ENCODE results near the gene ANKZF1. TPM values are rescaled to one million over a fixed set of nuclear protein-coding genes. Genes with fewer than 3 reads are reported as not detected.

The ANKZF1 gene
- total RNA-seq, 2 experiments from 2014 or later, result 97.0 to 97.5 TPM

DNA sequence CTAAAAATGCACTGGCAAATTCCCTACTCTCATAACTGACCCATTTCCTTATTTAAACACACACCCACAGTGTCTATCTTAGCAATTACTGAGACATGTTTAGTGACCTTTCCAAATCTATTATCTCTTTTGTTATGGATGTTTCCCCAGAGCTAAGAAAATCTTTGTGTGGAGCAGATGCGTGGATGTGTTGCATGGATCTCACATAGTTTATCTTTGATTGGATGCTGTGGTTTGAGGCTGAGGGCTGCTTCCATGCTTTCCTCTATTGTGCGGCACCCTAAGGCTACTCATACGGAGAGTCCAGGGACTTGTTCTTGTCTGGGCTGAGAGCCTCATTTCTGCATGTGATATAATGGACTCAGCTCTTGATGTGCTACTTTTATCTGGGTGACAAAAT is 4.7 kb downstream of the ANKZF1 start:
- intact Hi-C loops (cut with micrococcal nuclease), result no loop called here
- ChIA-PET CTCF (interaction anchor here (1.3 to 1.4 kb wide), 3 partner anchors 43 to 62 kb away, joined by 3 to 6 read pairs (median 3); no protein-coding TSS in a partner anchor), POLR2A (no interaction called here)
- H3K36me3 Mint-ChIP-seq, result peaks cover 64% of the 10 kb centered on the region
- no peaks in the 10 kb centered on the region for H3K9me3 Mint-ChIP-seq
- no peak overlapping the region for H3K4me3 Mint-ChIP-seq
- no peak overlapping the region for H3K27ac Mint-ChIP-seq
- no peaks in the 10 kb centered on the region for H3K27me3 Mint-ChIP-seq
- H3K4me1 Mint-ChIP-seq (ENCODE audit: low read depth), result peaks cover 36% of the 10 kb centered on the region
- no peak for DNase-seq

DNA sequence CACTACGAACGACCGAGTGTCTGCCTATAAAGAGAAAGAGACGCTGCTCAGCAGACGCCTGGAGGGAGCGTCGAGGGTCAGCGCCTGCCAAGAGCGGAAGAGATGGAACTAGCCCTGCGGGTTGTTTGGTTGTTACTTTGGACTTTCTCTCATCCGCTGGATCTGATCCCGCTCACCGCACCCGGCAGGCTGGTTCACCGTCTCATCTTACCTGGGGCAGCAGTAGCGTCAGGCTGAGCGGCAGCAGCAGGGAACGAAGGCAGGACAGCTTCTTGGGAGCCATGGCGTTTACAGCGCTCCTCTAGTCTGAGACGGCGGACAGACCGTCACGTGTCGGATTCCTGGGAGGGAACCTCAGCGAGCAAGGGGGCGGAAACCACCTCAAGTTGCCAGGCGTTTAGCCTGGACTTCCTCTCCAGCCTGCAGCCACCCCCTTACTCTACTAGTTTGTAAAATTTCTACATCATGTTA is 13.7 kb downstream of the ANKZF1 start:
- ChIA-PET POLR2A (interaction anchor here (2.7 kb wide), 1 partner anchor 14 kb away, joined by 8 read pairs; the partner anchor contains the start of genes ANKZF1 and ATG9A), CTCF (interaction anchor here (6.8 kb wide), 1 partner anchor 52 kb away, joined by 51 read pairs; no protein-coding TSS in a partner anchor)
- peak overlapping the region; percentile 59 for H3K4me3 Mint-ChIP-seq
- no peak overlapping the region for H3K27ac Mint-ChIP-seq
- peaks cover 16% of the 10 kb centered on the region for H3K36me3 Mint-ChIP-seq
- no peaks in the 10 kb centered on the region for H3K9me3 Mint-ChIP-seq
- intact Hi-C loops (cut with micrococcal nuclease), result no loop called here
- H3K4me1 Mint-ChIP-seq (ENCODE audit: low read depth), result peaks cover 41% of the 10 kb centered on the region
- DNase-seq, result no peak
- no peaks in the 10 kb centered on the region for H3K27me3 Mint-ChIP-seq

DNA sequence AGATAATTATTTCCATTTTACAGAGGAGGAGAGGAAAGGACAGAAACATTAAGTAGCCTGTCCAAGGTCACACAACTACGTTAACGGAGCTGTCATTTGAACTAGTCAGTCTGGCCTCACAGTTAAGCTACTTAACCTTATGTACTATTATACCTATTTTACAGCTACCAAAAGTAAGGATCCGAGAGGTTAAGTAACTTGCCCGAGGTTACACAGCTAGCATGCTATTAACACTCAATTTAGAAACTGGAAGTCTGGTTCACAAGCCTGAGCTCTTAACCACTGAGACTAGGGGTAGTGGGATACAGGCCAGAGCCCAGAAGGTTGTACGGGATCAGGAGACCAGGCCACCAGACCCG is 15.2 kb downstream of the ANKZF1 start:
- Mint-ChIP-seq H3K27ac (peak overlapping the region; percentile 98), H3K9me3 (no peaks in the 10 kb centered on the region), H3K27me3 (no peaks in the 10 kb centered on the region), H3K4me3 (peak overlapping the region; percentile 98), H3K4me1 (ENCODE audit: low read depth) (peaks cover 56% of the 10 kb centered on the region), H3K36me3 (peaks cover 29% of the 10 kb centered on the region)
- ChIA-PET CTCF (interaction anchor here (1.0 to 6.8 kb wide), 8 partner anchors 10 to 90 kb away, joined by 3 to 51 read pairs (median 7); partner anchors contain the start of genes ANKZF1, ATG9A, CNPPD1 and DNAJB2), POLR2A (interaction anchor here (1.0 to 2.6 kb wide), 9 partner anchors 10 to 69 kb away, joined by 3 to 43 read pairs (median 10); partner anchors contain the start of genes ANKZF1, ATG9A, CNPPD1 and DNAJB2)
- no peak for DNase-seq
- intact Hi-C loops (cut with micrococcal nuclease), result loop anchor here (1.0 to 5.0 kb wide), 4 partner anchors 9 to 847 kb away; partner anchors contain the start of genes ANKZF1, ATG9A, CTDSP1 and NHEJ1

DNA sequence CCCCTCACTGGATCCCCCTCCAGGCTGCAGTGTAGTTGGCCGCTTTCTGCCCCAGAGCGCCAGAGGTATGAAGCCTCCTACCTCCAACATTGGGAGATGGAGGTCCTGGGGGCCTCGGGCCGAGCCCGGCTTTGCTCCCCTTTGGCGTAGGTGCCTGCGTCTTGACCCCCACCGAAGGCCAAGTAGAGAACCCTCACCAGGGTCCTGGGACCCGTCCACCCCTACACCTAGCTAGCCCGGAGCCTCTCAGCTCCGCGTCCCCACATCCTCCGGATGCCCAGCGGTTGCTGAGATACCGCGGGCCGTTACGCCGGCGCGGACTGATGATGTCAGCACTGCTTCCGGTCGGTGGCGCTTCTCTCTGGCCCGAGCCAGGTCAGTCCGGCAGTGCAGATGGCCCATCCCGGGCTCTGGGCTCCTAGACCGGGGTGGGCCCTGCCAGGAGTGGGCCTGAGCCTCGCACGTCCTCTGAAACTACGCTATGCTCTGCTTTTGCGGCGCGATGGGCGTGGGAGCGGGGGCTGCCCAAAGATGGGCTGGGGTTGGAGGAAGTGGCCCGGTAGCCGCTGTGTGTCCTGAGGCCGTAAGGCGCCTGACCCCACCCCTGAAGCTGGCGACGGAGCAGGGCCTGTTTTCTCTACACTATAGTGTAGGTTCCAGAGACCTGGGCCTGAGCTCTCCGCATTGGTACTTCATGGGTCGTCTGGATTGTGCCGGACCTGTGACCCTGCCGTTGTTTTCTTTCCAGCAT is 15.7 kb downstream of the ANKZF1 start, which contains the start of the genes GLB1L and STK16:
TSS of gene GLB1L (minus strand) at position 297 of the 751 bp plus-strand sequence. CDS start 1,871 bp downstream, outside the sequence.
TSS of gene STK16 (plus strand) at position 332 of the 751 bp plus-strand sequence. CDS start 521 bp downstream, outside the sequence.
- peak within 1 kb of the TSS; percentile 98 for H3K4me3 Mint-ChIP-seq
- POLR2A ChIA-PET, result interaction anchor here (0.7 to 2.6 kb wide), 10 partner anchors 8 to 69 kb away, joined by 3 to 43 read pairs (median 10); partner anchors contain the start of genes ANKZF1, ATG9A, CNPPD1 and DNAJB2
- CTCF ChIA-PET, result interaction anchor here (0.9 to 6.8 kb wide), 10 partner anchors 10 to 91 kb away, joined by 3 to 51 read pairs (median 4); partner anchors contain the start of genes ANKZF1, ATG9A, CNPPD1 and DNAJB2
- peak; percentile 95 for DNase-seq
- H3K27ac Mint-ChIP-seq, result peak within 1 kb of the TSS; percentile 98
- peaks cover 35% of the 10 kb centered on the region for H3K36me3 Mint-ChIP-seq
- H3K9me3 Mint-ChIP-seq, result no peaks in the 10 kb centered on the region
- intact Hi-C loops (cut with micrococcal nuclease), result loop anchor here (1.0 to 5.0 kb wide), 4 partner anchors 8 to 848 kb away; partner anchors contain the start of genes ANKZF1, ATG9A, CTDSP1 and NHEJ1
- peaks cover 61% of the 10 kb centered on the region for H3K4me1 Mint-ChIP-seq (ENCODE audit: low read depth)
- no peaks in the 10 kb centered on the region for H3K27me3 Mint-ChIP-seq

DNA sequence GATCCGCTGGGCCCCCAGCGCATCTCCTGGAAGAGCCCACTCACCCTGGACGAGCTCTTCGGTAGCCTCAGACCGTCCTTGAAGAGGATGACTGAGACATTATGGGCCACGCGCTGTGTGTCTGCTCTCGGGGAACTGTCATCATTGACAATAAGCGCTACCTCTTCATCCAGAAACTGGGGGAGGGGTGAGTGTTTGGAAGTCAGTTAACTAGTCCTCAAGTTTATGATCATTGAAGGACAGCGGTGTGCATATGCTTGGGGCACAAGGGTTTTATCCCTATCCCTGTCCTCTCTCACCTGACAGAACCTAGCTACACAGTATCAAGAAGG is 16.3 kb downstream of the ANKZF1 start:
- H3K9me3 Mint-ChIP-seq, result no peaks in the 10 kb centered on the region
- POLR2A ChIA-PET, result interaction anchor here (0.7 to 2.6 kb wide), 7 partner anchors 8 to 49 kb away, joined by 3 to 43 read pairs (median 9); partner anchors contain the start of genes ANKZF1, ATG9A, DNAJB2 and TUBA4A
- H3K36me3 Mint-ChIP-seq, result peaks cover 40% of the 10 kb centered on the region
- DNase-seq, result peak; percentile 40
- peak overlapping the region; percentile 98 for H3K27ac Mint-ChIP-seq
- peaks cover 67% of the 10 kb centered on the region for H3K4me1 Mint-ChIP-seq (ENCODE audit: low read depth)
- no peaks in the 10 kb centered on the region for H3K27me3 Mint-ChIP-seq
- intact Hi-C loops (cut with micrococcal nuclease), result loop anchor here (1.0 to 5.0 kb wide), 4 partner anchors 7 to 849 kb away; partner anchors contain the start of genes ANKZF1, ATG9A, CTDSP1 and NHEJ1
- CTCF ChIA-PET, result interaction anchor here (0.9 to 6.8 kb wide), 8 partner anchors 9 to 91 kb away, joined by 3 to 51 read pairs (median 7); partner anchors contain the start of genes ANKZF1, ATG9A, CNPPD1 and DNAJB2
- H3K4me3 Mint-ChIP-seq, result peak overlapping the region; percentile 98

DNA sequence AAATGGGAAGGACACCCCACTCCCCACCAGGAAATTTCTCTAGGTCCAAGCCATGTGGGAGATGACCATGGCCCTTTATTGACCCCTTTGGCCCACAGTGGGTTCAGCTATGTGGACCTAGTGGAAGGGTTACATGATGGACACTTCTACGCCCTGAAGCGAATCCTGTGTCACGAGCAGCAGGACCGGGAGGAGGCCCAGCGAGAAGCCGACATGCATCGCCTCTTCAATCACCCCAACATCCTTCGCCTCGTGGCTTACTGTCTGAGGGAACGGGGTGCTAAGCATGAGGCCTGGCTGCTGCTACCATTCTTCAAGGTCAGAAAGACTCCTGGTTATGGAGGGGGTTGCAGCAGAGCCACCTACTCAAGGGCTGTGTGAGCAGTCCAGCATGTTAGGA is 17.0 kb downstream of the ANKZF1 start:
- Mint-ChIP-seq H3K4me3 (peak overlapping the region; percentile 98), H3K4me1 (ENCODE audit: low read depth) (peaks cover 74% of the 10 kb centered on the region), H3K27ac (peak overlapping the region; percentile 98), H3K27me3 (no peaks in the 10 kb centered on the region), H3K9me3 (no peaks in the 10 kb centered on the region), H3K36me3 (peaks cover 47% of the 10 kb centered on the region)
- intact Hi-C loops (cut with micrococcal nuclease), result loop anchor here (5.0 kb wide), 1 partner anchor 849 kb away; the partner anchor contains the start of gene CTDSP1
- ChIA-PET POLR2A (interaction anchor here (2.2 to 2.6 kb wide), 2 partner anchors 8 to 33 kb away, joined by 22 to 43 read pairs; partner anchors contain the start of genes DNAJB2, TUBA4A and TUBA4B), CTCF (interaction anchor here (2.2 to 6.8 kb wide), 3 partner anchors 9 to 48 kb away, joined by 9 to 51 read pairs (median 19); partner anchors contain the start of genes DNAJB2 and TUBA4A)
- DNase-seq, result no peak

DNA sequence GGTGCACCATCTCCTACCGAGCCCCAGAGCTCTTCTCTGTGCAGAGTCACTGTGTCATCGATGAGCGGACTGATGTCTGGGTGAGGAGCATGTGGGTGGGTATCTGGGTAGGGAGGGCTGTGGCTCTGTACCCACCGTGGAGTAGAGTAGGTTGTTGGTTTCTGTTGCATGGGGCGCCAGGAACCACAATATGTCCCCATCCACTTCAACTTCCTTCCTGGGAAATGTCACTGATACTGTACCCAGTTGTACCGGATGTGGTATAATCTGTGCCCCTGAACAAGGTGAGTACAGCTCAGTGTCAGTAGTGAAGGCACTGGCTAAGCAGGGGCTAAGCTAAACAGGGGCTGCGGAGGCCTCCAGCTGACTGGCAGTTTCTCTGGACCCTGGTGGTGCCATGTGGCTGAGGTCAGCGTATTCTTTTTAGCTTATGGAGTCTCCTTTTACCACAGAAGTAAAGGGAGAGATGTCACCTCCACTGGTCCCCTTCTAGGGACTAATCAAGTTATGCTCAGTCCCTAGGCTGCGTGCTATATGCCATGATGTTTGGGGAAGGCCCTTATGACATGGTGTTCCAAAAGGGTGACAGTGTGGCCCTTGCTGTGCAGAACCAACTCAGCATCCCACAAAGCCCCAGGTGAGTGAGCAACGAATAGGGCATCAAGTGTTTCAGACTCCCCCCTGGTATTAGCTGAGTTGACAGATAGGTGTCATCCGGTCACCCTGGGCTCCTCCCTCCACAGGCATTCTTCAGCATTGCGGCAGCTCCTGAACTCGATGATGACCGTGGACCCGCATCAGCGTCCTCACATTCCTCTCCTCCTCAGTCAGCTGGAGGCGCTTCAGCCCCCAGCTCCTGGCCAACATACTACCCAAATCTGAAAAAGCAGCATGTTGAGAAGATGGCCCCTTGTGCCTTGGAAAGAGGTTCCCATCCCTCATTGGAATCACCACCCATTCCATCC is 18.4 kb downstream of the ANKZF1 start:
- H3K27ac Mint-ChIP-seq, result peak overlapping the region; percentile 98
- intact Hi-C loops (cut with micrococcal nuclease), result loop anchor here (1.0 to 5.0 kb wide), 2 partner anchors 31 to 851 kb away; partner anchors contain the start of genes CTDSP1 and DNAJB2
- no peaks in the 10 kb centered on the region for H3K27me3 Mint-ChIP-seq
- H3K4me3 Mint-ChIP-seq, result peak overlapping the region; percentile 57
- ChIA-PET POLR2A (interaction anchor here (1.6 to 3.3 kb wide), 3 partner anchors 18 to 31 kb away, joined by 9 to 32 read pairs (median 15); partner anchors contain the start of genes ABCB6, ANKZF1, ATG9A and DNAJB2), CTCF (interaction anchor here (0.7 to 6.8 kb wide), 8 partner anchors 18 to 144 kb away, joined by 3 to 51 read pairs (median 6); partner anchors contain the start of genes ANKZF1, ATG9A, CNPPD1 and DNAJB2)
- H3K9me3 Mint-ChIP-seq, result no peaks in the 10 kb centered on the region
- DNase-seq, result peak; percentile 83
- H3K4me1 Mint-ChIP-seq (ENCODE audit: low read depth), result peaks cover 85% of the 10 kb centered on the region
- peaks cover 60% of the 10 kb centered on the region for H3K36me3 Mint-ChIP-seq

DNA sequence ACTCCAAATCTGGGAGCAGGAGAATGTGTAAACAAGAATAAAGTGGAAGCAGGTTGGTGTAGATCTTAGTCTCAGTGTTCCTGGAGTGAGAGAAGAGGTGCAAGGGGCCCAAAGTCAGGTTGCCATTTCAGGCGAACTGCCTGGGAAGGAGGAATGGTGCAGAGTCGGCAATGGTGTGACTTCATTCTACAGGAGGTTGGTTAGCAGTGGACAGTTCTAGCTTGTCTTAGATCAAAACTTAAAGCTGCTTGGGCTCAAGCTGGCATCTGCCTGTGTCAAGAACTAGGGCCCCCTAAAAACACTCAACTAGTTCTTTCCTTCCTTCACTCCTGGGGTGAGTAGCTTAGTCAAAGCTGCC is 19.2 kb downstream of the ANKZF1 start:
- no peaks in the 10 kb centered on the region for H3K9me3 Mint-ChIP-seq
- H3K27ac Mint-ChIP-seq, result peak overlapping the region; percentile 98
- peaks cover 80% of the 10 kb centered on the region for H3K4me1 Mint-ChIP-seq (ENCODE audit: low read depth)
- intact Hi-C loops (cut with micrococcal nuclease), result loop anchor here (5.0 kb wide), 1 partner anchor 852 kb away; the partner anchor contains the start of gene CTDSP1
- peak overlapping the region; percentile 68 for H3K4me3 Mint-ChIP-seq
- peaks cover 60% of the 10 kb centered on the region for H3K36me3 Mint-ChIP-seq
- no peak for DNase-seq
- ChIA-PET POLR2A (interaction anchor here (1.0 to 3.3 kb wide), 5 partner anchors 19 to 30 kb away, joined by 3 to 32 read pairs (median 12); partner anchors contain the start of genes ABCB6, ANKZF1, ATG9A and DNAJB2), CTCF (interaction anchor here (1.0 to 6.8 kb wide), 10 partner anchors 19 to 190 kb away, joined by 3 to 51 read pairs (median 4); partner anchors contain the start of genes ANKZF1, ATG9A, CNPPD1 and DNAJB2)
- H3K27me3 Mint-ChIP-seq, result no peaks in the 10 kb centered on the region

DNA sequence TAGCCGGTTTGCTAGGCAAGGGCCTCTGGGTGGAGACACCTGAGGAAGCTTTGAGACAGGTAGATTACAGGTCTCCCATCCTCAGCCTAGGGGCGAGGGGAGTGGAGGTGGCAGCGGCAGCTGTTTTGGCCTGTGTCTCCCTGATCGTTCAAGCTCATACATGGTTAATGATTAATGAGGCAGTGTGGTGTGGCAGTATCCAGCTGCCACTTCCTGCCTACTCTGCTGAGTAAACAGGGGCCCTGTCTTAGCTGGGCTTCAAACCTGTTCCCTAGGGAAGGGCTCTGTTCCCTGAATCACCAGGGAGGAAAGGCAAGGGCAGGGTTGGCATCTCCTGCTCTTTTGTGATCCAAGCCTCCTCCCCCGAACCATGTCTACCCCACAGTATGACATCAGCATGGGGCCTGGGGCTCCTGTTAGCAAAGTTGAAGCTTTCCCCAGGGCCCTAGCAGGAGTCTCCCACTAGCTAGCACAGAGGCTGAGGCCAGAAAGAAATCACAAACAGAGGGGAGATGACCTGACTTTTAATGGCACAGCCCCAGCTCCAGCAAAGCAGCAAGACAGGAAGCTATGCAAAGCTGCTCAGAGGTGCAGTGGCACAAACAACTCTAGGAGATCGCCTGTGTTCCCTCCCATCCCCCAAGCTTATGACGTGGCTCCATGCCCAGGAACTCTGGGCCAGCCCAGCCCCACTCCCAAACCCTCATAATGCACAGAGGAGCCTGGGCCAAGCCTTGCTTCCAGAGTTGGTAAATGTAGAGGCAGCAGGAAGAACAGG is 19.8 kb downstream of the ANKZF1 start:
- DNase-seq, result peak; percentile 62
- intact Hi-C loops (cut with micrococcal nuclease), result loop anchor here (5.0 kb wide), 1 partner anchor 852 kb away; the partner anchor contains the start of gene CTDSP1
- peak overlapping the region; percentile 98 for H3K27ac Mint-ChIP-seq
- H3K4me3 Mint-ChIP-seq, result peak overlapping the region; percentile 68
- H3K9me3 Mint-ChIP-seq, result no peaks in the 10 kb centered on the region
- no peaks in the 10 kb centered on the region for H3K27me3 Mint-ChIP-seq
- peaks cover 60% of the 10 kb centered on the region for H3K36me3 Mint-ChIP-seq
- POLR2A ChIA-PET, result interaction anchor here (1.0 to 3.3 kb wide), 6 partner anchors 20 to 43 kb away, joined by 3 to 32 read pairs (median 8); partner anchors contain the start of genes ABCB6, ANKZF1, ATG9A and DNAJB2
- CTCF ChIA-PET, result interaction anchor here (1.0 to 6.8 kb wide), 11 partner anchors 20 to 191 kb away, joined by 3 to 51 read pairs (median 4); partner anchors contain the start of genes ANKZF1, ATG9A, CNPPD1 and DNAJB2
- H3K4me1 Mint-ChIP-seq (ENCODE audit: low read depth), result peaks cover 75% of the 10 kb centered on the region

All from activated CD4-positive, alpha-beta memory T cell treated with anti-CD3 and anti-CD28 coated beads for 36 hours (primary cell).